HG03354 (cell line): ENCODE measurements around the gene CD33.
"Not testable (repeated sequence)": the region's sequence is repeated elsewhere in the genome, so short reads cannot be mapped to it uniquely, and the experiment has no call there.

Experiments
- ATAC-seq: cut with Tn5 transposase; IDR thresholded peaks from one replicate; pipeline ENCODE4 v1.9.1; 2021; ENCODE audit warnings: mild to moderate bottlenecking; ENCODE audit not compliant: unreplicated experiment, poor library complexity, severe bottlenecking

Gene CD33

GRCh38 chr19:51224898-51225393 is at the start of gene CD33:
Gene CD33, plus strand, starts transcription at chr19:51225080. Its CDS starts 39 bp downstream, at chr19:51225119.
- not testable (repeated sequence) for ATAC-seq

DNA sequence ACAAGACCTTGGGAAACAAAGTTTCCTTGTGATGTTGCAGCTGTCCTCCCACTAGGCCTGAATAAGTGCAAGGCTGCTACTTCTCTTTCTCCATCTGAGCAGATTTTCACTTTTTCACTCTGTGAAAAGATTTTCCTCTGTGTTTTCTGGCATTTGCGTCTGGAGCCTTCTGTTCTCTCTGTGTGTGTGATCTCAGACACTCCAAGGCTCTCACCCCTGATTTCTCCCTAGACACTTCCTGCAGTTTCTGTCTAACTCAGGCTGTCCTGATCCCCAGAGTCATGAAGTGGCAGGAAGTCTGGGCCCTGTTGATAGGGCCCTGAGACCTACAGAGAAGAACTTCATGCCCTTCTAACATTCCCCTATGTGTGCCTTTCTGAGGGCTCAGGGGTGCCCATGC is 45.6 kb upstream of the CD33 start:
- no peak for ATAC-seq

DNA sequence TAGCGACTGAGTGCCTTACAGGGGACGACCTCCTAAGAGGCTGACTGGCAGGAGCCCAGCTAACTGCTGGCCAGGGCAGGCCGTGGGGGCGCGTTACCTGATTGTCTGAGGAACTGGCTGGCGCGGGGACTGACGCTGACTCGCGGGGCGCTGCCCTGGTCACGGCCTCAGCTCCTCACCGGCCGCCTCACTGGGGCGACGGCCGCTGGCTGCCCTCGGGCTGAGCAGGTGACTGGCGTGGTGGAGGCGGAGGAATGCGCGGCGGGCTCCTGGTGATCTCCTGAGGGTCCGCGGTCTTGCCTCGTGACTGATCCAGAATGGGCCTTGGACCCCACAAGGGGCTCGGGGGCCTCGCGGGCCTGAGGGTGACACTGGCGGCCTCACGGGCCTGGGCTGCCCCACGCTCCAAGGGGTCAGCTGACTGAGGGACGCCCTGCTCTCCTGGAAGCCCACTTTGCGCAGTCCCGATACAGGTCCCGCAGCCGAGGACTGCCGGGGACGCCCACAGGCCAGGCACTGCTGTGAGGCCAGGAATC is 43.4 kb upstream of the CD33 start:
- no peak for ATAC-seq

DNA sequence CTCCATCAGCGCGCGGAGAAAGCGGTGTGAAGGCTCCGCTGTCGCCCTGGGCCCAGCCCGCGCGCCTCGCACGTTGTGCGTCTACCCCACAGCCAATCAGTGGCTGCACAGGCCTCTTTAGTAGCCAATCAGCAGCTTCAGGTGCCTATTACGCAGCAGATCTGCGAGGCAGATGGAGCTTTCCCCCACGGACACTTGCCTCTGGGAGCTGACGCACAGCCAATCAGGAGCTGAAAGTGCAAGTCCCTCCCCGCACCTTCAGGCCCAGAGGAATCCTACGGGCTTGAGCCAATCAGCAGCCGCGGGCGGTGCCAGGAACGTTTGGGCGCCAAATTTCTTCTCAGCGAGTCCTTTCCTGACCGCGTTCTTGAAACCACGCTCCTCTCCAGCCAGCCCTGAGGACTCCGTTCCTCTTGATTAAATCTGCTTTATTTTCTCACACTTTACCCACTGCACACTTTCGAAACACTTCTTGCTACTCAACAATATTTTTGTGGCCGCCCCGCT is 42.9 kb upstream of the CD33 start:
- no peak for ATAC-seq

DNA sequence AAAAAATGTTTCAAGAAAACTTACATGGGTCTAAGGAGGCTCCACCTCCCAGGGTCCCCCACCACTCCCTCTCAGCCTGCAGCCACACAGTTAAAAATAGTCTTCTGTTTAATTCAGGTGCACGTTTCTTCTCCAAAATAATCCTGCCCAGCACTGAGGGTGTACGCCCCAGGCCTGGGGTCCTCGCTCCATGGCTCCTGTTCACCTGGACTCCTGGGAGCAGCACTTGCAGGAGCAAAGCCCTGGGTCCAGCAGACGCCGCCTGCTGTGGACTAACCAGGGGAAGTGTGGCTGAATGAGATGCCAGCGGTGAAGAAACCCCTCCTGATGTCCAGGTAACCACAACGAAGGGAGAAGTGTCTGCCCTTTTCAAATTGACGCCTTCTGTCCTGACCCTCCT is 41.3 kb upstream of the CD33 start:
- no peak for ATAC-seq

- no peak for ATAC-seq
Observed at GRCh38 chr19:51185069-51185867, 39.6 kb upstream of the CD33 start.

DNA sequence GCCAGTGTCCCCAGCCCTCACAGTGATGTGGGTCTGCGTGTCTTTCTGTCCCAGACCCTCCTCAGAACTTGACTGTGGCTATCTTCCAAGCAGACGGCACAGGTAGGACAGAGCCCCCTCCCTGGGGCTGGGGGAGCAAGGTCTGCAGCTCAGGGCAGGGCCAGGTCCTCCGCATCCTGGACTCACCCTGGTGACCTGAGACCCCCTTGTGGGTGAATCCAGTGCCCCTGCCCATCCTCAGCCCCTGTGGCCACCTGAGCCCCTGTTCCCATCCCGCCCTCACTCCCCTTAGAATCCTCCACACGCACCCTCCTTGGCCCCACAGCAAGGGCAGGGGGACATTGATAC is 39.0 kb upstream of the CD33 start:
- ATAC-seq: no peak

DNA sequence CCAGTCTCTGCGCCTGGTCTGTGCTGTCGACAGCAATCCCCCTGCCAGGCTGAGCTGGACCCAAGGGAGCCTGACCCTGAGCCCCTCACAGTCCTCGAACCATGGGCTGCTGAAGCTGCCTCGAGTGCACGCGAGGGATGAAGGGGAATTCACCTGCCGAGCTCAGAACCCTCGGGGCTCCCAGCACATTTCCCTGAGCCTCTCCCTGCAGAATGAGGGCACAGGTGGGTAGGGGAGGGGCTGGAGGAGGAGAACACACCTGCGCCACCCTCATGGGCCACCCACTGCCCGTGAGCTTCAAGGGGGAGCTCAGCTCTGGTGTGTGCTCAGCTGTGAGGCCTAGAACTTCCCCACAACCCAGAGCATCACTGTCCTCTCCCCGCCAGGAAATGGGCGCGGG is 38.6 kb upstream of the CD33 start:
- ATAC-seq: no peak

- ATAC-seq: no peak
Observed at GRCh38 chr19:51187395-51188226, 37.3 kb upstream of the CD33 start.

GRCh38 chr19:51188227-51188559 is 36.7 kb upstream of the CD33 start:
- no peak for ATAC-seq

- no peak for ATAC-seq
Observed at GRCh38 chr19:51192689-51193088, 32.2 kb upstream of the CD33 start.

DNA sequence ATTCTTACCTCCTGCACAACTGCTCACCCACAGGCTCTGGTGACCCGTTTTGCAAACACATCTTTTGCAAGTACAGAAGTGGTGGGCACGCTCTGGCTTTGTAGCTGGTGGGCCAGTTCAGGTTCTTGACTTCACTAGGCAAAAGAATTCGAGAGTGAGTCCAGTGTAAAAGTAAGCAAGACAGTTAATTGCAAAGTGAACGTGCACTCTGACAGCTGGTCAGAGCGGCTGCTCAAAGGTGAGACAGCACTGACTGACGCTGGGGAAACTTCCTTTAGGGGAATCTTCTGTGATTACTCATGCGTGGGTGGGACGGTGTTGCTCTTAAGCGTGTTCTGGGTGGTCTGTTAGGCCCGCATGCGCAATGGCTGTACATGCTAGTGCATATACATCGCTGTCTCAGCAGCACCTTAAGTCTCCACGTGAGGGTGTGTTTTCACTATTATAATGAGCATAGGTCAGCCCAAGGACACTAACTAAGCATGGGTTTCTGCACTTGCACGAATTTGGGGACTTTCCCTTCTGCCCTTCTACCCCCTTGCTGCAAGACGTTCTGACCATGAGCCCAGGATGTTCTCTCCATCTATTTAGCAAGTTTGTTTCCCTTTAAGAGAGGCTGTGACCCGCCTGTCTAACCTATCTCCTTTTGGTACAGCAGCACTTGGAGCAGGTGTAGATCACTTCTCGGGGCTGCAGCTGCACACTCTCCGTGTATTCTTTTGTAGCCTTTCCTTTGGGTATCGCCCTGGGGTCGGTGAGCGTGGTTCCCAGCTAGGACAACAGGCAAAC is 30.2 kb upstream of the CD33 start:
- no peak for ATAC-seq

DNA sequence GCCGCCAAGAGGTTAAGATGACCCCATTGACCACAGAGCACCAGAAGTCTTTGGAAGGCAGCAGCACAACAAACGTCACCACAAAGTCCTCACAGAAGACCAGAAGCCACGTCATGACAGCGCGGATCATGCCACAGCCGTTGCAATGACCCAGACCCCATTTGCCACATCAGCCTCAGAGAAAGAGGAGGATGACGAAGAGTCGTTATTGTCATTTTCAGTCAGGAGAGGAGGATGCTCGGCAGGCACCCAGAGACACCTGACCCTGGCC is 29.6 kb upstream of the CD33 start:
- no peak for ATAC-seq

- no peak for ATAC-seq
Observed at GRCh38 chr19:51195616-51196015, 29.3 kb upstream of the CD33 start.

DNA sequence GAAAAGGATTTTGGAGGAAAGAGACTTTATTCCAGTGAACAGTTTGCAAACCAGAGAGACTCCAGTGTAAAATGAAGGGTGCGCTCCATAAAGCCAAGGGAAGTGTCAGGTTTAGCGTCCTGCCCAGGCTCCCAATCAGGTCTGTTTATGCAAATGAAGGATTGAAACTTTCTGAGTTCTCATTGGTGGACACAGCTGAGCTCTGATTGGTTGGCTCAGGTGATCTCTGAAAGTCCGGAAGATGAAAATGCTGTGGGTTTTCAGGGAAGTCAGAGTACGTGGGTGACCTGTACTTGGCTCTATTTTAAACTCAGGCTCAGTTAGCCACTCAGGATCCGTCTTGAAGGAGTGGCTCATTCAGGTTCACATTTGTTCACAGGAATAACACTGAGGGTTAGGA is 28.7 kb upstream of the CD33 start:
- no peak for ATAC-seq

GRCh38 chr19:51198641-51199040 is 26.2 kb upstream of the CD33 start:
- no peak for ATAC-seq

DNA sequence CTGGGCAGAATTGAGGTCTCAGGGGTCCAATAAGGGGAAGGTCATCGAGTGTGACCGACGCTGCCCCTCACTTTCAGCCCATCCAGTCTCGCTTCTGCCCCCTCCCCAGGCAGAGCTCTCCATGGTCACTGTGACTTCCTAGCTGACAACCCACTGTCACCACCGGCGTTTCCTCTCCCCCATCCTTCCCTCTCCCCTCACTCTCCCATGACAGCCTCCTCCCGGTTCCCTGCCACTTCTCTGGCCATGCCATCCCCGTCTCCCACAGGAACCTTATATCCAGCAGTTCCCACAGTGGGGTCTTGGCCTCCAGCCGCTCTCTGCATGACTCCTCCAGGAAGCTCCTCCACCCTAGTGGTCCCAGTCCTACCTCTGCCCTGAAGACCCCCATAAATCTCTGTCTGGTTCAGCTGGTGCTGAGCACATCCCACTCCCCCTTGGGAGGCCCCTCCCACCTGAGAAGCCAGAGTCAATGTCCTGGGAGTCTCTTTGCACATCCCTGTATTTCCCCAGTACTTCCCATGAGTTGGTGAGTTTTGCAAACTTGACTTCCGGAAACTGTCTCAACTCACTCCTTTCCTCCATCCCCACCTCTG is 24.7 kb upstream of the CD33 start:
- ATAC-seq: no peak

DNA sequence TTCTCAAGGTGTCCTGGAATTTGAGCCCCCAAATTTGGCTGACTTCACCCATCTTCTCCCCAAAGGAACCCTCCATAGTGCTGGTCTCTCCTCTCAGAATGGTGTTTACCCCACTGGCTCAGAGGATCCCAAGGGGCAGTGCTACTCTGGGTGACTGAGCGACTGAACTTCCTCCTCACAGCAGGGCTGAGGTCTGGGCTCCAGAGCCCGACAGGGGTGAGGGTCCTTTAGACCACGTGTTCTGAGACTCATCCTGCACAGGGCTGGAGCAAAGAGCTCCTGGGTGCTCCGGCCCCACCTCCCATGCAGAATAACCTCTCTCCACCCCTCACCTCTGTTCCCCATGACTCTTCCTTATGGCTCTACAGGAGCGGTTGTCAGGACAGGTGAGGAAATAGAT is 23.2 kb upstream of the CD33 start:
- no peak for ATAC-seq

GRCh38 chr19:51203916-51204315 is 21.0 kb upstream of the CD33 start:
- ATAC-seq: no peak

- ATAC-seq: no peak
Observed at GRCh38 chr19:51204321-51204720, 20.6 kb upstream of the CD33 start.
